HCT116 (cell line): ENCODE measurements around the gene ZBED5. TPM values are rescaled to one million over a fixed set of nuclear protein-coding genes. Genes with fewer than 3 reads are reported as not detected.

ENCODE experiments used
- ATAC-seq: fragments of 200-7000 bp; cut with Tn5 transposase; 2 replicates; pipeline ENCODE4 v1.9.1; 2020; ENCODE audit warnings: mild to moderate bottlenecking, moderate library complexity
- BruUV-seq: library from RNA; stranded (reverse); fragments of 400-500 nt; replicated peaks from 2 replicates; lab custom pipeline; 2021; lab: Mats Ljungman, UMichigan
- CTCF ChIA-PET: fragments of 300-600 bp; sonication (Branson Sonifier 250); formaldehyde crosslinking; loops from one replicate; lab custom pipeline; 2021; ENCODE audit warnings: antibody characterized with exemption; lab: Charles Lee
- POLR2A ChIA-PET: fragments of 300-600, 350-600 bp; sonication (Branson Sonifier 250); formaldehyde crosslinking; loops from one replicate; lab custom pipeline; 2021; ENCODE audit warnings: antibody characterized with exemption; lab: Charles Lee
- RAD21 ChIA-PET, 2 experiments: fragments of 300-600 bp; sonication (Branson Sonifier 250); formaldehyde crosslinking; loops; one replicate each; lab custom pipeline; 2023; ENCODE audit warnings: low total read pairs in 2 of 2; ENCODE audit not compliant: uncharacterized antibody in 2 of 2, unreplicated experiment in 2 of 2, low non-redundant PET in 1 of 2; lab: Charles Lee
- DNase-seq: peaks from one replicate; pipeline ENCODE4 v3.0.0-alpha.2; 2010; ENCODE audit warnings: low read depth, low spot score
- H2AFZ ChIP-seq: fragments of 200-600 bp; shearing (Covaris generic), sonication (generic); 2 replicates; pipeline ENCODE4 v1.6.1; 2017; ENCODE audit warnings: low read depth, mixed run types, mixed read lengths, antibody characterized with exemption, low read length; ENCODE audit not compliant: poor library complexity, severe bottlenecking
- H3K27ac ChIP-seq: 2 replicates; pipeline ENCODE4 v1.5.1; 2012; ENCODE audit warnings: low read depth, low read length
- H3K27me3 ChIP-seq: fragments of 200-600 bp; sonication (generic); 2 replicates; pipeline ENCODE4 v1.6.1; 2016; ENCODE audit warnings: mixed run types, low read length, mixed read lengths; ENCODE audit not compliant: insufficient read depth
- H3K36me3 ChIP-seq, 2 experiments: fragments of 200-500 bp in 1 of 2; fragments of 200-600 bp in 1 of 2; sonication (Bioruptor generic) in 1 of 2; sonication (generic) in 1 of 2; 2 replicates each; pipeline versions ENCODE4 v1.5.1 to v1.6.1; 2014 to 2016; ENCODE audit warnings: low read length in 2 of 2, inconsistent platforms in 1 of 2, mixed read lengths in 1 of 2, mixed run types in 1 of 2; ENCODE audit not compliant: insufficient read depth in 2 of 2, control insufficient read depth in 1 of 2
- H3K4me1 ChIP-seq, 2 experiments: fragments of 200-600 bp in 1 of 2; sonication (generic) in 1 of 2; 2 replicates each; pipeline versions ENCODE4 v1.5.1 to v1.6.1; 2012 to 2017; ENCODE audit warnings: low read length in 2 of 2, inconsistent platforms in 1 of 2, mild to moderate bottlenecking in 1 of 2, mixed read lengths in 1 of 2, mixed run types in 1 of 2, moderate library complexity in 1 of 2; ENCODE audit not compliant: insufficient read depth in 2 of 2, control insufficient read depth in 1 of 2
- H3K4me2 ChIP-seq: fragments of 200-600 bp; sonication (generic); 2 replicates; pipeline ENCODE4 v1.6.1; 2017; ENCODE audit warnings: mixed run types, low read length, mixed read lengths
- H3K4me3 ChIP-seq, 2 experiments: fragments of 200-600 bp in 1 of 2; sonication (generic) in 1 of 2; replicated peaks in 1 of 2; 2 replicates each; pipeline ENCODE4 v1.5.1; 2011 to 2016; ENCODE audit warnings: low read length in 2 of 2, control low read depth in 1 of 2, low read depth in 1 of 2, mild to moderate bottlenecking in 1 of 2, mixed read lengths in 1 of 2, mixed run types in 1 of 2
- H3K79me2 ChIP-seq: fragments of 200-600 bp; sonication (generic); 2 replicates; pipeline ENCODE4 v1.6.1; 2017; ENCODE audit warnings: mild to moderate bottlenecking, mixed run types, low read length, moderate library complexity, mixed read lengths; ENCODE audit not compliant: insufficient read depth
- H3K9ac ChIP-seq: fragments of 200-600 bp; sonication (generic); 2 replicates; pipeline ENCODE4 v1.6.1; 2016; ENCODE audit warnings: low read length, mixed read lengths
- H3K9me2 ChIP-seq: fragments of 200-600 bp; sonication (generic), shearing (Covaris generic); 2 replicates; pipeline ENCODE4 v1.6.1; 2017; ENCODE audit warnings: mixed run types, mild to moderate bottlenecking, moderate library complexity; ENCODE audit not compliant: insufficient read depth
- H3K9me3 ChIP-seq, 2 experiments: fragments of 200-500 bp in 1 of 2; fragments of 200-600 bp in 1 of 2; sonication (Bioruptor generic) in 1 of 2; sonication (generic) in 1 of 2; 2 replicates each; pipeline ENCODE4 v1.6.1; 2014 to 2017; ENCODE audit warnings: low read length in 2 of 2, mixed read lengths in 2 of 2, inconsistent platforms in 1 of 2, low read depth in 1 of 2, mild to moderate bottlenecking in 1 of 2, mixed run types in 1 of 2, moderate library complexity in 1 of 2; ENCODE audit not compliant: control insufficient read depth in 1 of 2, insufficient read depth in 1 of 2
- H4K20me1 ChIP-seq: fragments of 200-600 bp; sonication (generic), shearing (Covaris generic); 2 replicates; pipeline ENCODE4 v1.6.1; 2017; ENCODE audit warnings: mixed run types, mild to moderate bottlenecking, moderate library complexity; ENCODE audit not compliant: insufficient read depth
- CBX3 ChIP-seq: IDR thresholded peaks from 2 replicates; pipeline ENCODE4 v1.6.1; 2012; ENCODE audit warnings: low read depth
- CTCF ChIP-seq, 3 experiments: fragments of 200-600 bp in 1 of 3; sonication (generic) in 1 of 3; IDR thresholded peaks in 2 of 3; conservative IDR thresholded peaks in 1 of 3; 2 replicates each; pipeline ENCODE4 v1.5.1; 2012 to 2017; ENCODE audit warnings: low read depth in 2 of 3, low read length in 2 of 3, antibody characterized with exemption in 1 of 3, borderline replicate concordance in 1 of 3, control low read depth in 1 of 3, mild to moderate bottlenecking in 1 of 3, mixed read lengths in 1 of 3, mixed run types in 1 of 3, moderate library complexity in 1 of 3; ENCODE audit not compliant: insufficient read depth in 1 of 3
- EGR1 ChIP-seq: IDR thresholded peaks from 2 replicates; pipeline ENCODE4 v1.6.1; 2012; ENCODE audit warnings: low read depth
- ELF1 ChIP-seq: IDR thresholded peaks from 2 replicates; pipeline ENCODE4 v1.6.1; 2012; ENCODE audit warnings: low read depth, borderline replicate concordance
- MAX ChIP-seq: IDR thresholded peaks from 2 replicates; pipeline ENCODE4 v1.6.1; 2012
- POLR2A ChIP-seq: IDR thresholded peaks from 2 replicates; pipeline ENCODE4 v1.7.0; 2011; ENCODE audit warnings: borderline replicate concordance; ENCODE audit not compliant: insufficient read depth, insufficient read length; ENCODE audit errors: extremely low read depth
- POLR2AphosphoS5 ChIP-seq: IDR thresholded peaks from 2 replicates; pipeline ENCODE4 v1.6.1; 2011; ENCODE audit warnings: mild to moderate bottlenecking, low read depth, low read length, moderate library complexity
- SIN3A ChIP-seq: IDR thresholded peaks from 2 replicates; pipeline ENCODE4 v1.6.1; 2012; ENCODE audit warnings: low read depth
- SP1 ChIP-seq: IDR thresholded peaks from 2 replicates; pipeline ENCODE4 v1.6.1; 2012; ENCODE audit warnings: low read depth
- TCF7L2 ChIP-seq: IDR thresholded peaks from 2 replicates; pipeline ENCODE4 v1.7.0; 2011; ENCODE audit warnings: borderline replicate concordance, inconsistent platforms; ENCODE audit not compliant: insufficient read depth, insufficient read length; ENCODE audit errors: extremely low read depth
- YY1 ChIP-seq: IDR thresholded peaks from 2 replicates; pipeline ENCODE4 v1.6.1; 2011; ENCODE audit warnings: low read length, low read depth, moderate library complexity, mild to moderate bottlenecking; ENCODE audit not compliant: insufficient replicate concordance; ENCODE audit errors: extremely low read depth
- ZFX ChIP-seq: fragments of 450-650 bp; IDR thresholded peaks from 2 replicates; pipeline ENCODE4 v1.6.1; 2017
- ZNF274 ChIP-seq: fragments of 200-500 bp; sonication (Bioruptor generic); IDR thresholded peaks from 2 replicates; pipeline ENCODE4 v1.6.1; 2014; ENCODE audit warnings: mild to moderate bottlenecking, low read depth, low read length, inconsistent platforms
- intact Hi-C: fragments of 100-400 bp; cut with micrococcal nuclease; formaldehyde crosslinking; loops from 2 replicates; pipeline ENCODE4 v1.10.0; 2022
- total RNA-seq: library from RNA; stranded (reverse); gene quantifications from one replicate; pipeline ENCODE4 v1.2.1, GENCODE V29; 2021; ENCODE audit not compliant: unreplicated experiment
- TF ChIP-seq, protein P1 (sequence below): IDR thresholded peaks from 2 replicates; pipeline ENCODE4 v1.6.1; 2011; ENCODE audit warnings: mild to moderate bottlenecking, low read length, moderate library complexity; ENCODE audit not compliant: insufficient replicate concordance; ENCODE audit errors: extremely low read depth
- TF ChIP-seq, protein P2 (sequence below): IDR thresholded peaks from 2 replicates; pipeline ENCODE4 v1.6.1; 2012; ENCODE audit warnings: low read depth

ZBED5 gene
- total RNA-seq, 1 experiment from 2014 or later = 26.8 TPM

DNA sequence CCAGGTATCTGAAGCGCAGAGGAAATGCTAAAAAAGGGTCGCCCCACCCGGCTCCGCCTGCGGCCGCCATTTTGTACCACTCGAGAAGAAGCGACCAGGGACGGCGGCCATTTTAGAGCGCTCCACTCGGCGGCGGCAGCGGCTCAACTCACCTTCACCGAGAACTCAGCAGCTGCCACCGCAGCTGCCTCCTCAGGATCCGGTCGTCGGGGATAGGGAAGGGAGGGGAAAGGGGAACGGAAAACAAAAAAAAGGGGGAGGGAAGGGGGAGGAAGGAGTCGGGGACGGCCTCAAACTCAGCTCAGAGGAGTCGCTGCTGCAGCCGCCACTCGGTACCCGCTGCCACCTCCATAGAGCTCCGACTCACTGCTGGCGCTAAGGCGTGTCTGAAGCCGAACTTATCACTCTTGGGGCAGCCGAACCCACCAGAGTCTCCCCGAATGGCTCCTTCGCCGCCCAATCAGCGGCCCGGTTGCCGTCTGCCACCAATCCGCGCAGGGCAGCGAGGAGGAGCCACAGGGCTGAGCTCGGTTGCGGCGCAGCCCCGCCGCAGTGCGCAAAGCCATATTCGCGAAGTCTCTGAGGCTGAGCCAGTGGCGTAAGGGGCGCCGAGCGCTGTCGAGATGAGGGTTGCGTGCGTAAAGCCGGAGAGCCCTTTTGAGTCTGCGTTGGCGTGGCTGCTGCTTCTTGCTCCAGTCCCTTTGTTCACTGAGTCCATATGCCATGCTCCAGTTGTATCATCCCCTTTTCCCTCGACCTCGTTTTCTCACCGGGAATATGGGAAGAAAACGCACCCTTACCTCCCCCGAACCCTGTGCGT lies 49.1 kb downstream of the ZBED5 start, which contains the start of gene EIF4G2:
TSS of gene EIF4G2 (minus strand) at position 374 of the 820 bp plus-strand sequence.
- H3K4me1 ChIP-seq = peaks cover 10 to 24% of the 10 kb centered on the region in 2 experiments
- H3K36me3 ChIP-seq = peaks cover 30 to 38% of the 10 kb centered on the region in 2 experiments
- ATAC-seq (peak; percentile 94), DNase-seq (peak; percentile 95)
- H3K27me3 ChIP-seq = no peaks in the 10 kb centered on the region
- H3K9me2 ChIP-seq = no peaks in the 10 kb centered on the region
- H4K20me1 ChIP-seq = no peaks in the 10 kb centered on the region
- ChIA-PET CTCF (interaction anchor here (1.0 to 2.2 kb wide), 9 partner anchors 10 to 220 kb away, joined by 3 to 15 read pairs (median 4); partner anchors contain the start of gene ZBED5), POLR2A (interaction anchor here (0.7 to 2.4 kb wide), 48 partner anchors 8 to 1364 kb away, joined by 3 to 48 read pairs (median 5); partner anchors contain the start of genes CTR9 and ZBED5), RAD21 (interaction anchor here in 1 of 2 experiments (0.9 kb wide), 1 partner anchor 122 kb away, joined by 3 read pairs; no protein-coding TSS in a partner anchor)
- peak within 1 kb of the TSS; percentile 74 for H2AFZ ChIP-seq
- H3K79me2 ChIP-seq = peaks cover 48% of the 10 kb centered on the region
- peak within 1 kb of the TSS; percentile 100 for H3K27ac ChIP-seq
- no peaks in the 10 kb centered on the region for H3K9me3 ChIP-seq
- H3K4me3 ChIP-seq = peak within 1 kb of the TSS; percentile 89 to 97
- TF ChIP-seq ZNF274 (no peak), CBX3 (0 out of 2 replicates have a peak, but pooled peaks have one; percentile 47), SP1 (peak; percentile 69), CTCF (IDR thresholded peaks at IDR 0.05 in 2 of 3, conservative IDR thresholded peaks at IDR 0.05 in 1 of 3; ENCODE audit: borderline replicate concordance in 1 of 3, insufficient read depth in 1 of 3, low read depth in 2 of 3, low read length in 2 of 3) (no peak), SIN3A (peak; percentile 97), POLR2AphosphoS5 (peak; percentile 100), YY1 (peak; percentile 99), POLR2A (peak; percentile 99), ZFX (no peak), ELF1 (no peak), MAX (peak; percentile 77; the same call in 1 of the 2 replicates), TCF7L2 (peak; percentile 9), EGR1 (peak; percentile 82)
- TF ChIP-seq, protein P1, sequence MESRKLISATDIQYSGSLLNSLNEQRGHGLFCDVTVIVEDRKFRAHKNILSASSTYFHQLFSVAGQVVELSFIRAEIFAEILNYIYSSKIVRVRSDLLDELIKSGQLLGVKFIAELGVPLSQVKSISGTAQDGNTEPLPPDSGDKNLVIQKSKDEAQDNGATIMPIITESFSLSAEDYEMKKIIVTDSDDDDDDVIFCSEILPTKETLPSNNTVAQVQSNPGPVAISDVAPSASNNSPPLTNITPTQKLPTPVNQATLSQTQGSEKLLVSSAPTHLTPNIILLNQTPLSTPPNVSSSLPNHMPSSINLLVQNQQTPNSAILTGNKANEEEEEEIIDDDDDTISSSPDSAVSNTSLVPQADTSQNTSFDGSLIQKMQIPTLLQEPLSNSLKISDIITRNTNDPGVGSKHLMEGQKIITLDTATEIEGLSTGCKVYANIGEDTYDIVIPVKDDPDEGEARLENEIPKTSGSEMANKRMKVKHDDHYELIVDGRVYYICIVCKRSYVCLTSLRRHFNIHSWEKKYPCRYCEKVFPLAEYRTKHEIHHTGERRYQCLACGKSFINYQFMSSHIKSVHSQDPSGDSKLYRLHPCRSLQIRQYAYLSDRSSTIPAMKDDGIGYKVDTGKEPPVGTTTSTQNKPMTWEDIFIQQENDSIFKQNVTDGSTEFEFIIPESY = no peak
- TF ChIP-seq, protein P2, sequence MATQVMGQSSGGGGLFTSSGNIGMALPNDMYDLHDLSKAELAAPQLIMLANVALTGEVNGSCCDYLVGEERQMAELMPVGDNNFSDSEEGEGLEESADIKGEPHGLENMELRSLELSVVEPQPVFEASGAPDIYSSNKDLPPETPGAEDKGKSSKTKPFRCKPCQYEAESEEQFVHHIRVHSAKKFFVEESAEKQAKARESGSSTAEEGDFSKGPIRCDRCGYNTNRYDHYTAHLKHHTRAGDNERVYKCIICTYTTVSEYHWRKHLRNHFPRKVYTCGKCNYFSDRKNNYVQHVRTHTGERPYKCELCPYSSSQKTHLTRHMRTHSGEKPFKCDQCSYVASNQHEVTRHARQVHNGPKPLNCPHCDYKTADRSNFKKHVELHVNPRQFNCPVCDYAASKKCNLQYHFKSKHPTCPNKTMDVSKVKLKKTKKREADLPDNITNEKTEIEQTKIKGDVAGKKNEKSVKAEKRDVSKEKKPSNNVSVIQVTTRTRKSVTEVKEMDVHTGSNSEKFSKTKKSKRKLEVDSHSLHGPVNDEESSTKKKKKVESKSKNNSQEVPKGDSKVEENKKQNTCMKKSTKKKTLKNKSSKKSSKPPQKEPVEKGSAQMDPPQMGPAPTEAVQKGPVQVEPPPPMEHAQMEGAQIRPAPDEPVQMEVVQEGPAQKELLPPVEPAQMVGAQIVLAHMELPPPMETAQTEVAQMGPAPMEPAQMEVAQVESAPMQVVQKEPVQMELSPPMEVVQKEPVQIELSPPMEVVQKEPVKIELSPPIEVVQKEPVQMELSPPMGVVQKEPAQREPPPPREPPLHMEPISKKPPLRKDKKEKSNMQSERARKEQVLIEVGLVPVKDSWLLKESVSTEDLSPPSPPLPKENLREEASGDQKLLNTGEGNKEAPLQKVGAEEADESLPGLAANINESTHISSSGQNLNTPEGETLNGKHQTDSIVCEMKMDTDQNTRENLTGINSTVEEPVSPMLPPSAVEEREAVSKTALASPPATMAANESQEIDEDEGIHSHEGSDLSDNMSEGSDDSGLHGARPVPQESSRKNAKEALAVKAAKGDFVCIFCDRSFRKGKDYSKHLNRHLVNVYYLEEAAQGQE = no peak
- peak within 1 kb of the TSS; percentile 98 for H3K9ac ChIP-seq
- intact Hi-C loops = loop anchor here (1.0 to 5.0 kb wide), 3 partner anchors 50 to 124 kb away; partner anchors contain the start of gene ZBED5
- peak within 1 kb of the TSS; percentile 99 for H3K4me2 ChIP-seq
- BruUV-seq = no TSS peak
